Measurements from ENCODE around the gene KCTD8.
A peak's percentile ranks its signal among the peaks of the same experiment; 100 is the strongest.

The KCTD8 gene
- total RNA-seq, result 0 reads per million in 2 donors

GRCh38 chr4:44448521-44449461, at the start of gene KCTD8:
KCTD8 (minus strand) TSS chr4:44448809.
- peak in 3 of 5 experiments; percentile 15 to 84 (median 24) for DNase-seq

- DNase-seq, result no peak
Measured at GRCh38 chr4:44494810-44495701, 46.4 kb upstream of the KCTD8 start.

- DNase-seq, result peak in 1 of 5 experiments; percentile 1
Measured at GRCh38 chr4:44493924-44494323, 45.3 kb upstream of the KCTD8 start.

GRCh38 chr4:44487341-44487740, 38.7 kb upstream of the KCTD8 start:
- no peak for DNase-seq

- no peak for DNase-seq
Measured at GRCh38 chr4:44479731-44480130, 31.1 kb upstream of the KCTD8 start.

GRCh38 chr4:44462259-44462658, 13.7 kb upstream of the KCTD8 start:
- DNase-seq, result no peak

GRCh38 chr4:44447563-44448504, 775 bp downstream of the KCTD8 start:
- DNase-seq, result peak in 1 of 5 experiments; percentile 12

- no peak for DNase-seq
Measured at GRCh38 chr4:44446801-44447562, 1.6 kb downstream of the KCTD8 start.

GRCh38 chr4:44446191-44446590, 2.4 kb downstream of the KCTD8 start:
- no peak for DNase-seq

- no peak for DNase-seq
Measured at GRCh38 chr4:44438687-44439086, 9.9 kb downstream of the KCTD8 start.

GRCh38 chr4:44434247-44434646, 14.4 kb downstream of the KCTD8 start:
- DNase-seq, result no peak

- no peak for DNase-seq
Measured at GRCh38 chr4:44425614-44426208, 22.9 kb downstream of the KCTD8 start.

GRCh38 chr4:44422912-44423311, 25.7 kb downstream of the KCTD8 start:
- DNase-seq, result no peak

- no peak for DNase-seq
Measured at GRCh38 chr4:44421330-44422065, 27.1 kb downstream of the KCTD8 start.

GRCh38 chr4:44415251-44415650, 33.4 kb downstream of the KCTD8 start:
- no peak for DNase-seq

- no peak for DNase-seq
Measured at GRCh38 chr4:44368413-44369167, 80.0 kb downstream of the KCTD8 start.

GRCh38 chr4:44354172-44354571, 94.4 kb downstream of the KCTD8 start:
- DNase-seq, result no peak

GRCh38 chr4:44351069-44351468, 97.5 kb downstream of the KCTD8 start:
- DNase-seq, result no peak

- DNase-seq, result no peak
Measured at GRCh38 chr4:44342800-44343199, 105.8 kb downstream of the KCTD8 start.
